Retinal pigment epithelial cell (primary cell): ENCODE data around the gene VPS37C.
A peak's percentile ranks its signal among the peaks of the same experiment; 100 is the strongest.
"Not testable (repeated sequence)": the region's sequence is repeated elsewhere in the genome, so short reads cannot be mapped to it uniquely, and the experiment has no call there.

Experiments
- DNase-seq: peaks from one replicate; pipeline ENCODE4 v3.0.0-alpha.2; 2010; ENCODE audit warnings: low read depth
- H3K4me3 ChIP-seq: 2 replicates; pipeline ENCODE4 v1.5.1; 2011; ENCODE audit warnings: mild to moderate bottlenecking, low read length, control low read depth, moderate library complexity
- TF ChIP-seq, protein P1 (sequence below): conservative IDR thresholded peaks from 2 replicates; pipeline ENCODE4 v1.5.1; 2011; ENCODE audit warnings: low read depth, low read length, control low read depth, inconsistent platforms

The VPS37C gene

DNA sequence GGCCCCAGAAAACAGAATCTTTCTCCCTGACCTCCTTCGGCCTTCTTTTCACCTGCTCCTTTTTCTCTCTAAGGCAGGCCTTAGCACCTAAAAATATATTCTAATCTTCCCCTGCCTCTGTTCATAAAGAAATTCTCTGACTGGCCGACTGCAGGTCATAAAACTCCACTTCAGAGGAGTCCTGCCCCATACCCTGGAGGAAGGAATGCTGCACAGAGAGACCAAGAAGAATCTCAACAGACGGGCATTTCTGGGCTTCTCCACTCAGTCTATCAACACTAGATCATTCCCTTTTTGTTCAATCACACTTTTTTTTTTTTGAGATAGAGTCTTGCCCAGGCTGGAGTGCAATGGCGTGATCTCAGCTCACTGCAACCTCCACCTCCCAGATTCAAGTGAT lies 22.4 kb upstream of the VPS37C start:
- no peak for DNase-seq
- TF ChIP-seq, protein P1, sequence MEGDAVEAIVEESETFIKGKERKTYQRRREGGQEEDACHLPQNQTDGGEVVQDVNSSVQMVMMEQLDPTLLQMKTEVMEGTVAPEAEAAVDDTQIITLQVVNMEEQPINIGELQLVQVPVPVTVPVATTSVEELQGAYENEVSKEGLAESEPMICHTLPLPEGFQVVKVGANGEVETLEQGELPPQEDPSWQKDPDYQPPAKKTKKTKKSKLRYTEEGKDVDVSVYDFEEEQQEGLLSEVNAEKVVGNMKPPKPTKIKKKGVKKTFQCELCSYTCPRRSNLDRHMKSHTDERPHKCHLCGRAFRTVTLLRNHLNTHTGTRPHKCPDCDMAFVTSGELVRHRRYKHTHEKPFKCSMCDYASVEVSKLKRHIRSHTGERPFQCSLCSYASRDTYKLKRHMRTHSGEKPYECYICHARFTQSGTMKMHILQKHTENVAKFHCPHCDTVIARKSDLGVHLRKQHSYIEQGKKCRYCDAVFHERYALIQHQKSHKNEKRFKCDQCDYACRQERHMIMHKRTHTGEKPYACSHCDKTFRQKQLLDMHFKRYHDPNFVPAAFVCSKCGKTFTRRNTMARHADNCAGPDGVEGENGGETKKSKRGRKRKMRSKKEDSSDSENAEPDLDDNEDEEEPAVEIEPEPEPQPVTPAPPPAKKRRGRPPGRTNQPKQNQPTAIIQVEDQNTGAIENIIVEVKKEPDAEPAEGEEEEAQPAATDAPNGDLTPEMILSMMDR, result peak; percentile 15
- H3K4me3 ChIP-seq, result no peak overlapping the region

DNA sequence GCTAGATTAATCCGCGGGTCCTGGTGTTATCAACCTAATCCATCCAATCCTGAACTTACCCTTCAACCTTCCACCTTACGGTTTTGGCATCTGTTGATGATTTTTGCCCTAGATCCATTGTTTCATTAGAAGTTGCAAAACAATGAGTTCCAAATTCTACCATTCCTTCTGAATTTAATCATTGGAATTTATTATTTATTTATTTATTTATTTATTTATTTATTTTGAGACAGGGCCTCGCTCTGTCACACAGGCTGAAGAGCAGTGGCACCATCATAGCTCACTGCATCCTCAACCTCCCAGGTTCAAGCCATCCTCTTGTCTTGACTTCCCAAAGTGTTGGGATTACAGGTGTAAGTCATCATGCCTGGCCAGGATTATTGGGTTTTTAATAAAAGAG lies 20.3 kb upstream of the VPS37C start:
- DNase-seq, result no peak
- TF ChIP-seq, protein P1, result no peak
- no peak overlapping the region for H3K4me3 ChIP-seq

DNA sequence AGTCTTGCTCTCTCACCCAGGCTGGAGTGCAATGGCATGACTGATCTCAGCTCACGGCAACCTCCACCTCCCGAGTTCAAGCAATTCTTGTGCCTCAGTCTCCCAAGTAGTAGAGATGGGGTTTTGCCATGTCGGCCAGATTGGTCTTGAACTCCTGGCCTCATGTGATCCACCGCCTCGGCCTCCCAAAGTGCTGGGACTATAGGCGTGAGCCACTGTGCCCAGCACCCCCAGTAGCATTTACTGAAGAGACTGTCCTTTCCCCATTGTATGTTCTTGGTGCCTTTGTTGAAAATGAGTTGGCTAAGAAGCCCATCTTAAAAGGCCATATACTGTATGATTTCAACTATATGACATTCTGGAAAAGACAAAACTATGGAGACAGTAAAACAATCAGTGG lies 19.0 kb upstream of the VPS37C start:
- DNase-seq, H3K4me3 ChIP-seq: not testable (repeated sequence)

DNA sequence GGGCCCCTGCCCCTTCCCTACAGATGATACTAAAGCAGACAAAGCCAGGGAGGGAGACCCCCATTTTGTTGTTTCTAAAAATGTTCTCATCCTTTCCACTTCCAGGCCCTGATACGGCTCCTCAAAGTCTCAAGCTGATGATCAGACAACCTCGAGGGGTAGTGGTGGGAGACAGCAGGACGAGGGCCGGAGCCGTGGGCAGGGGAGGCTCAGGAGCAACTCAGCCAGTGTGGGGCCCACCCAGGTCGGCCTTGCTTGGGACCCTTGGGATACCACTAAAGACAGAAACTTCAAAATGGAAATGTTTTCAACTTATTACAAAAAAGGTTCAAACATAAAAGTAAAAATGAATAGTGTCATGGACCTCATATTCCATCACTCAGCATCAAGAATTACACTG lies 15.2 kb upstream of the VPS37C start:
- H3K4me3 ChIP-seq, result no peak overlapping the region
- TF ChIP-seq, protein P1, result no peak
- no peak for DNase-seq

DNA sequence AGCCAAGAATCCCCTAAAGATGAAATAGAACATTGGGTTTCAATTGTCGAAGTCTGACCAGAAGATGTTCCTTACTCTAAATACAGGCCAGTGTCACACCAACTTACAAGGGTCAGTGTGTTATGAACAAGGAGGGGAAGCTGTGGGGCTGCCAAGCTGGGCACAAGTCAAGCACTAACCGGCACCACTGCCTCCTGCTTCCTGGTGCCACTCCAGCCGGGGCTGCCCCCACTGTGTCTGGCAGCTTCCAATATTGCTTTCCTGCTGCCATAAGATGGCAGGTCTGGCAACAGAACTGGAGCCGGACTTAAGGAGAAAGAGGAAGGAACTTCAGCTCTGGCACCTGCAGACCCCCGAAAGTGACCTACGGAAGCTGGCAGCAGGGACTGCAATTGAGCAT lies 13.7 kb upstream of the VPS37C start:
- TF ChIP-seq, protein P1, result no peak
- no peak for DNase-seq

DNA sequence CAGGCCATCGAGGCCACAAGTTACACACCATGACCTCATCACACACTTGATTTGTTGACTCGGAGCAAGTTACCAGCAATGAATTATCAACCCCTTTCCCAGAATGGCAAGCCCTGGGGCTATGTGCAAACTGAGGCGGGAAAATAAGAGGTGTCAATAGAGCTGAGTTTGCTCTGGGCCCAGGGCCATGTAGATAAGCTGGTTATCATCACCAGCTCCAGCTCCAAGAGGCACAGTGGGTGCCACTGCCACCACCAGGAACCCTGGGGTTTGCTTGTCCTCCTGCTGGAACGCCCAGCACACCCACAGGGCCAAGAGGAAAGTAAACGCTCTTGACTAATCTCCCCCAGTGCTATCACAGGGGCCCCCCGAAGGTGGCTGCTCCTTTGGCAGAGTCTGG lies 13.0 kb upstream of the VPS37C start:
- TF ChIP-seq, protein P1, result no peak
- DNase-seq, result no peak

More for the DNA sequence above, 13.7 kb upstream of the VPS37C start:
- no peak overlapping the region for H3K4me3 ChIP-seq

DNA sequence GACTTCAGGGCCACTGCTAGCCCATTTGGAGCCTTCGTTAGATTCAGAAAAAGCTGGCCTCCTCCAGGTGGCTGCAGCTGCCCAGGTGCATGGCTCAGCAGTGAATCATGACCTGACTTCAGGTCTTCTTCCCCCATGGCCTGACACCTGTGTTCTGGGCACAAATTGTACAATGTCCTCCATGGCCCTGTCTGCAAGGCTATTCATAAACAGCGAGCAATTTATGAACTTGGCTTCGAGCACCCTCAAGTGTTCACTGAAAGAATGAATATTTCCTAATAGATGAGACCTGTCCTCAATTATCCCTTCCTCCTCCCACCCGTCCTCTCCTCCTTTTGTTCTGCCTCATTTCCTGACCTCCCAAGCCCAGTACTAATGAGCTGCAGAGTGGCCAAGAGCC lies 12.2 kb upstream of the VPS37C start:
- DNase-seq, result no peak
- TF ChIP-seq, protein P1, result no peak
- H3K4me3 ChIP-seq, result no peak overlapping the region

More for the DNA sequence above, 13.0 kb upstream of the VPS37C start:
- H3K4me3 ChIP-seq, result no peak overlapping the region

DNA sequence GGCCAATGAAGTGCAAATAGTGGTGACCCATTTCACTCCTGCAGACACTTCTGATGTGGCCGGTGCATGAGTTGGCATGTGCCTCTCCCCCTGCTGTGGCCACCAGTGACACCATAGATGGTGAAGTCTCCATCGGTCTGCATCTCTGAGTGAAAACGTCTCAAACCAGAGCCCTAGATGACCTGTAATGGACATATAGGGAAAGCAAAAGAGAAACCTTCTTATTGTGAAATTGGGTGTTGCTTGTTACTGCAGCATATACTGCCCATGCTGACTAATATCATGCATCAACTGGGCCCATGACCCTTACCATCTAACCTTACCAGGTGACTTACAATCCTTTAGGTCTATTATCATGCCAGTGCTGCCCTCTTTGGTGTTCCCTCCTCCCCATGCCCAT lies 11.7 kb upstream of the VPS37C start:
- TF ChIP-seq, protein P1, result no peak
- DNase-seq, result no peak
- H3K4me3 ChIP-seq, result no peak overlapping the region
